K562 (cell line): Measurements from ENCODE around the gene SEMA5A. TPM values are rescaled to one million over a fixed set of nuclear protein-coding genes. Genes with fewer than 3 reads are reported as not detected.

Source experiments
- ATAC-seq: fragments of 200-7000 bp; cut with Tn5 transposase; 3 replicates; pipeline ENCODE4 v1.9.1; 2020; ENCODE audit warnings: moderate library complexity
- BruUV-seq: library from RNA; stranded (reverse); fragments of 400-500 nt; replicated peaks from 2 replicates; lab custom pipeline; 2021; lab: Mats Ljungman, UMichigan
- CTCF ChIA-PET: fragments of 300-600 bp; formaldehyde crosslinking; extraction: SDS; loops from one replicate; lab custom pipeline; 2021; ENCODE audit warnings: low intra/inter-chr PET ratio; lab: Yijun Ruan, JAX
- POLR2A ChIA-PET: fragments of 300-600, 350-650 bp; sonication (Branson Sonifier 250); formaldehyde crosslinking; extraction: SDS; loops from one replicate; lab custom pipeline; 2021; ENCODE audit warnings: antibody characterized with exemption, inconsistent platforms; lab: Yijun Ruan, JAX
- DNase-seq, 4 experiments: peaks; one replicate each; pipeline versions ENCODE4 v3.0.0 to v3.0.0-alpha.2; 2011 to 2018; ENCODE audit warnings: low spot score in 3 of 4, mixed read lengths in 3 of 4; ENCODE audit errors: extremely low read depth in 1 of 4
- FAIRE-seq: peaks from 2 replicates; lab custom pipeline; 2011; peaks lifted over from hg19 to GRCh38; lab: Jason Lieb, UNC
- H2AFZ ChIP-seq: 2 replicates; pipeline ENCODE4 v1.6.0; 2011; ENCODE audit warnings: low read depth, low read length, control low read depth, inconsistent platforms
- H3K27ac ChIP-seq: fragments of 200-600 bp; 3 replicates; pipeline ENCODE4 v1.8.0; 2011; ENCODE audit warnings: low read depth, mild to moderate bottlenecking, control low read depth, inconsistent platforms, low read length, moderate library complexity, mixed read lengths; ENCODE audit errors: extremely low read depth
- H3K27me3 ChIP-seq, 2 experiments: fragments of 300-600 bp in 1 of 2; 2 replicates in 1 of 2; 3 replicates in 1 of 2; pipeline versions ENCODE4 v1.6.0 to v1.8.0; 2011; ENCODE audit warnings: inconsistent platforms in 2 of 2, low read length in 2 of 2, mild to moderate bottlenecking in 1 of 2, mixed read lengths in 1 of 2, moderate library complexity in 1 of 2; ENCODE audit not compliant: control insufficient read depth in 2 of 2, insufficient read depth in 2 of 2
- H3K36me3 ChIP-seq: fragments of 300-600 bp; 3 replicates; pipeline ENCODE4 v1.8.0; 2011; ENCODE audit warnings: mild to moderate bottlenecking, low read length, inconsistent platforms; ENCODE audit not compliant: control insufficient read depth, insufficient read depth
- H3K4me1 ChIP-seq, 2 experiments: fragments of 200-600 bp in 1 of 2; replicated peaks in 1 of 2; 2 replicates in 1 of 2; 3 replicates in 1 of 2; pipeline versions ENCODE4 v1.5.1 to v1.8.0; 2011; ENCODE audit warnings: inconsistent platforms in 2 of 2, low read length in 2 of 2, mild to moderate bottlenecking in 1 of 2, mixed read lengths in 1 of 2, moderate library complexity in 1 of 2; ENCODE audit not compliant: control insufficient read depth in 2 of 2, insufficient read depth in 2 of 2
- H3K4me2 ChIP-seq: 2 replicates; pipeline ENCODE4 v1.6.1; 2011; ENCODE audit warnings: low read length, control low read depth, inconsistent platforms, mixed read lengths; ENCODE audit not compliant: insufficient read depth
- H3K4me3 ChIP-seq: fragments of 200-600 bp; sonication (generic), shearing (Covaris generic); 2 replicates; pipeline ENCODE4 v1.5.1; 2016; ENCODE audit warnings: control low read depth, inconsistent platforms
- H3K79me2 ChIP-seq: fragments of 200-600 bp; 3 replicates; pipeline ENCODE4 v1.8.0; 2011; ENCODE audit warnings: low read length, inconsistent platforms; ENCODE audit not compliant: control insufficient read depth, insufficient read depth
- H3K9ac ChIP-seq, 2 experiments: 2 replicates each; pipeline versions ENCODE4 v1.6.0 to v1.6.1; 2011; ENCODE audit warnings: low read depth in 2 of 2, low read length in 2 of 2, control low read depth in 1 of 2, inconsistent platforms in 1 of 2, mild to moderate bottlenecking in 1 of 2, mixed read lengths in 1 of 2; ENCODE audit not compliant: insufficient read depth in 1 of 2
- H3K9me1 ChIP-seq: one replicate; pipeline ENCODE4 v1.6.0; 2011; ENCODE audit warnings: inconsistent platforms, mild to moderate bottlenecking, low read length, moderate library complexity; ENCODE audit not compliant: control insufficient read depth, insufficient read depth
- H3K9me3 ChIP-seq: replicated peaks from 2 replicates; pipeline ENCODE4 v1.5.1; 2011; ENCODE audit warnings: low read depth, low read length, inconsistent platforms; ENCODE audit not compliant: control insufficient read depth, insufficient read depth
- H4K20me1 ChIP-seq: replicated peaks from 2 replicates; pipeline ENCODE4 v1.6.1; 2011; ENCODE audit warnings: low read length, inconsistent platforms, mixed read lengths; ENCODE audit not compliant: control insufficient read depth, insufficient read depth
- ARHGAP35 ChIP-seq: fragments of 450-650 bp; IDR thresholded peaks from 2 replicates; pipeline ENCODE4 v1.6.1; 2018; ENCODE audit not compliant: partially characterized antibody
- ATF6 ChIP-seq: sonication (generic); formaldehyde crosslinking; IDR thresholded peaks from 2 replicates; pipeline ENCODE4 v1.4.0; 2020; ENCODE audit warnings: mild to moderate bottlenecking, missing genetic modification reagents
- CEBPZ ChIP-seq: fragments of 150-350 bp; IDR thresholded peaks from 2 replicates; pipeline ENCODE4 v1.6.1; 2014; ENCODE audit warnings: low read depth, mild to moderate bottlenecking, low read length, borderline replicate concordance
- E2F8 ChIP-seq: fragments of 450-650 bp; IDR thresholded peaks from 2 replicates; pipeline ENCODE4 v1.7.1; 2018; ENCODE audit warnings: mild to moderate bottlenecking, low read depth; ENCODE audit not compliant: partially characterized antibody
- GATAD2A ChIP-seq: fragments of 450-650 bp; IDR thresholded peaks from 2 replicates; pipeline ENCODE4 v1.6.1; 2017
- RBM39 ChIP-seq: fragments of 200-400 bp; formaldehyde crosslinking; optimal IDR thresholded peaks from 2 replicates; pipeline ENCODE3; 2018; ENCODE audit warnings: low read depth, low read length
- SMAD4 ChIP-seq: fragments of 250-450 bp; sonication (Bioruptor Pico); conservative IDR thresholded peaks from 2 replicates; pipeline ENCODE4 v1.8.0; 2021; ENCODE audit warnings: inconsistent platforms, mild to moderate bottlenecking, moderate library complexity
- STAT6 ChIP-seq: sonication (generic); formaldehyde crosslinking; IDR thresholded peaks from 2 replicates; pipeline ENCODE4 v1.8.1; 2023; ENCODE audit warnings: mild to moderate bottlenecking, missing genetic modification reagents
- THRB ChIP-seq: fragments of 450-650 bp; formaldehyde crosslinking; conservative IDR thresholded peaks from 2 replicates; pipeline ENCODE4 v1.4.0; 2022; ENCODE audit warnings: mild to moderate bottlenecking, missing genetic modification characterization
- WGBS: fragments of 100-300 bp; shearing (Covaris generic); methylation state at CpG from one replicate; pipeline ENCODE4 v1.1.6; 2016; ENCODE audit warnings: low coverage, mixed read lengths; ENCODE audit not compliant: insufficient coverage; ENCODE audit errors: missing lambda C conversion rate; 5-methylcytosine and 5-hydroxymethylcytosine counted together
- in situ Hi-C: fragments of 300-500 bp; cut with MboI; formaldehyde crosslinking; loops from 4 replicates; pipeline ENCODE4 v1.15.0; 2018; ENCODE audit warnings: inconsistent platforms, mixed read lengths
- intact Hi-C: fragments of 100-400 bp; cut with micrococcal nuclease; formaldehyde crosslinking; loops from 2 replicates; pipeline ENCODE4 v1.14.2; 2022
- polyA plus RNA-seq, 8 experiments: library from polyadenylated mRNA; depleted of rRNA in 4 of 8; stranded (reverse) in 5 of 8; unstranded in 3 of 8; fragments of >200 nt; fragmentation: Nextera tagmentation in 2 of 8; fragmentation: Illumina TruSeq in 1 of 8; extraction: Ambion mirVana in 2 of 8; extraction: Trizol in 1 of 8; gene quantifications; 2 replicates each; pipeline versions ENCODE4 v1.2.1 to v1.2.3, GENCODE V29; 2011 to 2014; ENCODE audit warnings: inconsistent platforms in 1 of 8, missing spikeins in 1 of 8
- total RNA-seq, 7 experiments: library from RNA; depleted of rRNA in 6 of 7; stranded (reverse); fragments of >200 nt in 6 of 7; fragmentation: Illumina TruSeq in 2 of 7; extraction: Trizol in 2 of 7; gene quantifications; 2 replicates each; pipeline versions ENCODE4 v1.2.1 to v1.2.3, GENCODE V29; 2011 to 2021; ENCODE audit warnings: low replicate concordance in 1 of 7

SEMA5A gene
- total and polyA plus RNA-seq, 9 of the 15 experiments (the other 6 are each of a cell fraction or from before 2014, with no cell fraction given) = 0.02 TPM; not detected in 8

GRCh38 chr5:9194509-9194908 lies 351.4 kb downstream of the SEMA5A start:
- in situ Hi-C loops = no loop called here
- Histone ChIP-seq H3K9ac (no peak overlapping the region), H3K9me3 (no peaks in the 10 kb centered on the region), H3K4me2 (no peak overlapping the region), H3K4me3 (no peak overlapping the region), H3K4me1 (no peaks in the 10 kb centered on the region), H4K20me1 (no peaks in the 10 kb centered on the region), H3K79me2 (no peaks in the 10 kb centered on the region), H3K27me3 (no peaks in the 10 kb centered on the region), H3K27ac (no peak overlapping the region), H3K36me3 (no peaks in the 10 kb centered on the region), H3K9me1 (no peaks in the 10 kb centered on the region), H2AFZ (no peak overlapping the region)
- no TSS peak for BruUV-seq
- 0% methylated on average over 3 of the region's 3 CpGs for WGBS
- DNase-seq (no peak), ATAC-seq (no peak), FAIRE-seq (no peak)
- intact Hi-C loops = no loop called here
- TF ChIP-seq STAT6 (CRISPR knock-in tag) (no peak), E2F8 (no peak), THRB (CRISPR knock-in tag) (no peak), ATF6 (CRISPR knock-in tag) (no peak), GATAD2A (no peak), CEBPZ (no peak), SMAD4 (no peak), RBM39 (no peak), ARHGAP35 (no peak)
- CTCF ChIA-PET = no interaction called here
- POLR2A ChIA-PET = no interaction called here
